Activated T-helper 1 cell treated with anti-CD3 and anti-CD28 coated beads, Interleukin-12 subunit alpha, Interleukin-12 subunit beta, Interleukin-2, Interleukin-4 antibody, amounts not matched to agents 30 ng/mL and 10 ng/mL and 1 ng/mL, durations not matched to agents 14 hours and 24 hours and 36 hours (primary cell): ENCODE data around the gene TRPC4. TPM values are rescaled to one million over a fixed set of nuclear protein-coding genes. Genes with fewer than 3 reads are reported as not detected.

Source experiments
- DNase-seq: peaks from one replicate; pipeline ENCODE4 v3.0.0; 2021; ENCODE audit warnings: low spot score
- H3K27ac Mint-ChIP-seq: one replicate; pipeline ENCODE4 v1.8.0; 2021; ENCODE audit warnings: mild to moderate bottlenecking, mixed read lengths
- H3K27me3 Mint-ChIP-seq: one replicate; pipeline ENCODE4 v1.8.0; 2022; ENCODE audit warnings: mild to moderate bottlenecking, moderate library complexity, mixed read lengths; ENCODE audit not compliant: insufficient read depth
- H3K36me3 Mint-ChIP-seq: one replicate; pipeline ENCODE4 v1.8.0; 2021; ENCODE audit warnings: low read depth, mixed read lengths
- H3K4me1 Mint-ChIP-seq: one replicate; pipeline ENCODE4 v1.8.0; 2021; ENCODE audit warnings: low read depth, mixed read lengths
- H3K4me3 Mint-ChIP-seq: one replicate; pipeline ENCODE4 v1.8.0; 2021; ENCODE audit warnings: mild to moderate bottlenecking, moderate library complexity, mixed read lengths
- H3K9me3 Mint-ChIP-seq: one replicate; pipeline ENCODE4 v1.8.0; 2021; ENCODE audit warnings: mixed read lengths
- intact Hi-C: fragments of 100-400 bp; cut with micrococcal nuclease; formaldehyde crosslinking; loops from one replicate; pipeline ENCODE4 v1.15.1; 2024
- total RNA-seq: library from RNA; stranded (reverse); gene quantifications from 2 replicates; pipeline ENCODE4 v1.2.3, GENCODE V29; 2022

Gene TRPC4
- total RNA-seq, 1 donor from 2014 or later = not detected

GRCh38 chr13:37632294-37632693 lies 237.3 kb downstream of the TRPC4 start:
- peaks cover 4% of the 10 kb centered on the region for H3K9me3 Mint-ChIP-seq
- no peaks in the 10 kb centered on the region for H3K4me1 Mint-ChIP-seq
- H3K36me3 Mint-ChIP-seq = no peaks in the 10 kb centered on the region
- intact Hi-C loops = no loop called here
- no peak overlapping the region for H3K27ac Mint-ChIP-seq
- DNase-seq = no peak
- H3K4me3 Mint-ChIP-seq = no peak overlapping the region
- no peaks in the 10 kb centered on the region for H3K27me3 Mint-ChIP-seq

GRCh38 chr13:37627428-37627827 lies 242.1 kb downstream of the TRPC4 start:
- H3K27ac Mint-ChIP-seq = no peak overlapping the region
- H3K36me3 Mint-ChIP-seq = no peaks in the 10 kb centered on the region
- no peaks in the 10 kb centered on the region for H3K4me1 Mint-ChIP-seq
- no peaks in the 10 kb centered on the region for H3K27me3 Mint-ChIP-seq
- DNase-seq = no peak
- H3K4me3 Mint-ChIP-seq = no peak overlapping the region
- peaks cover 4% of the 10 kb centered on the region for H3K9me3 Mint-ChIP-seq
- intact Hi-C loops = no loop called here

GRCh38 chr13:37621811-37622361 lies 247.7 kb downstream of the TRPC4 start:
- Mint-ChIP-seq H3K27me3 (no peaks in the 10 kb centered on the region), H3K4me1 (no peaks in the 10 kb centered on the region), H3K4me3 (no peak overlapping the region), H3K9me3 (peaks cover 11% of the 10 kb centered on the region), H3K27ac (no peak overlapping the region), H3K36me3 (no peaks in the 10 kb centered on the region)
- DNase-seq = no peak
- intact Hi-C loops = no loop called here

- no peaks in the 10 kb centered on the region for H3K27me3 Mint-ChIP-seq
- no peak overlapping the region for H3K4me3 Mint-ChIP-seq
- H3K27ac Mint-ChIP-seq = no peak overlapping the region
- H3K36me3 Mint-ChIP-seq = no peaks in the 10 kb centered on the region
- no peaks in the 10 kb centered on the region for H3K4me1 Mint-ChIP-seq
- peaks cover 11% of the 10 kb centered on the region for H3K9me3 Mint-ChIP-seq
- no peak for DNase-seq
- intact Hi-C loops = no loop called here
Measured at GRCh38 chr13:37618554-37618953, 251.0 kb downstream of the TRPC4 start.

GRCh38 chr13:37617173-37617572 lies 252.4 kb downstream of the TRPC4 start:
- Mint-ChIP-seq H3K4me1 (no peaks in the 10 kb centered on the region), H3K4me3 (no peak overlapping the region), H3K27me3 (no peaks in the 10 kb centered on the region), H3K27ac (no peak overlapping the region), H3K36me3 (no peaks in the 10 kb centered on the region), H3K9me3 (peaks cover 11% of the 10 kb centered on the region)
- no peak for DNase-seq
- intact Hi-C loops = no loop called here

- Mint-ChIP-seq H3K36me3 (no peaks in the 10 kb centered on the region), H3K4me1 (no peaks in the 10 kb centered on the region), H3K27ac (no peak overlapping the region)
Measured at GRCh38 chr13:37616131-37616530, 253.4 kb downstream of the TRPC4 start.

GRCh38 chr13:37615276-37615675 lies 254.3 kb downstream of the TRPC4 start:
- Mint-ChIP-seq H3K36me3 (no peaks in the 10 kb centered on the region), H3K9me3 (peaks cover 3% of the 10 kb centered on the region), H3K4me1 (no peaks in the 10 kb centered on the region), H3K4me3 (no peak overlapping the region), H3K27me3 (no peaks in the 10 kb centered on the region), H3K27ac (no peak overlapping the region)
- DNase-seq = no peak
- intact Hi-C loops = no loop called here

More at GRCh38 chr13:37616131-37616530, 253.4 kb downstream of the TRPC4 start:
- no peak for DNase-seq
- intact Hi-C loops = no loop called here
- Mint-ChIP-seq H3K4me3 (no peak overlapping the region), H3K27me3 (no peaks in the 10 kb centered on the region), H3K9me3 (peaks cover 8% of the 10 kb centered on the region)

- Mint-ChIP-seq H3K9me3 (no peaks in the 10 kb centered on the region), H3K4me3 (no peak overlapping the region), H3K36me3 (no peaks in the 10 kb centered on the region), H3K4me1 (no peaks in the 10 kb centered on the region), H3K27ac (no peak overlapping the region), H3K27me3 (no peaks in the 10 kb centered on the region)
- no peak for DNase-seq
- intact Hi-C loops = no loop called here
Measured at GRCh38 chr13:37613638-37614037, 255.9 kb downstream of the TRPC4 start.

GRCh38 chr13:37613236-37613635 lies 256.3 kb downstream of the TRPC4 start:
- Mint-ChIP-seq H3K4me3 (no peak overlapping the region), H3K36me3 (no peaks in the 10 kb centered on the region), H3K9me3 (no peaks in the 10 kb centered on the region), H3K27ac (no peak overlapping the region), H3K4me1 (no peaks in the 10 kb centered on the region), H3K27me3 (no peaks in the 10 kb centered on the region)
- DNase-seq = no peak
- intact Hi-C loops = no loop called here

GRCh38 chr13:37608750-37609339 lies 260.7 kb downstream of the TRPC4 start:
- H3K27me3 Mint-ChIP-seq = no peaks in the 10 kb centered on the region
- DNase-seq = no peak
- H3K4me3 Mint-ChIP-seq = no peak overlapping the region
- H3K36me3 Mint-ChIP-seq = no peaks in the 10 kb centered on the region
- intact Hi-C loops = loop anchor here (10.0 kb wide), 1 partner anchor 534 kb away; no protein-coding TSS in a partner anchor
- no peaks in the 10 kb centered on the region for H3K9me3 Mint-ChIP-seq
- no peaks in the 10 kb centered on the region for H3K4me1 Mint-ChIP-seq
- no peak overlapping the region for H3K27ac Mint-ChIP-seq

- no peaks in the 10 kb centered on the region for H3K9me3 Mint-ChIP-seq
- no peaks in the 10 kb centered on the region for H3K36me3 Mint-ChIP-seq
- H3K27me3 Mint-ChIP-seq = no peaks in the 10 kb centered on the region
- H3K4me3 Mint-ChIP-seq = no peak overlapping the region
- no peak overlapping the region for H3K27ac Mint-ChIP-seq
- no peaks in the 10 kb centered on the region for H3K4me1 Mint-ChIP-seq
- no peak for DNase-seq
- intact Hi-C loops = loop anchor here (10.0 kb wide), 1 partner anchor 528 kb away; no protein-coding TSS in a partner anchor
Measured at GRCh38 chr13:37602733-37603381, 266.7 kb downstream of the TRPC4 start.

GRCh38 chr13:37601648-37602440 lies 267.7 kb downstream of the TRPC4 start:
- Mint-ChIP-seq H3K9me3 (no peaks in the 10 kb centered on the region), H3K27ac (no peak overlapping the region), H3K36me3 (no peaks in the 10 kb centered on the region), H3K4me1 (no peaks in the 10 kb centered on the region), H3K27me3 (no peaks in the 10 kb centered on the region), H3K4me3 (no peak overlapping the region)
- intact Hi-C loops = loop anchor here (10.0 kb wide), 1 partner anchor 527 kb away; no protein-coding TSS in a partner anchor
- no peak for DNase-seq

- intact Hi-C loops = no loop called here
- H3K4me1 Mint-ChIP-seq = no peaks in the 10 kb centered on the region
- H3K27ac Mint-ChIP-seq = no peak overlapping the region
- H3K36me3 Mint-ChIP-seq = no peaks in the 10 kb centered on the region
- DNase-seq = no peak
- H3K4me3 Mint-ChIP-seq = no peak overlapping the region
- no peaks in the 10 kb centered on the region for H3K9me3 Mint-ChIP-seq
- no peaks in the 10 kb centered on the region for H3K27me3 Mint-ChIP-seq
Measured at GRCh38 chr13:37599519-37599918, 270.1 kb downstream of the TRPC4 start.
